M059J (cell line): Measurements from ENCODE around the gene TSSK6. TPM values are rescaled to one million over a fixed set of nuclear protein-coding genes. Genes with fewer than 3 reads are reported as not detected.
"Not testable (repeated sequence)": the region's sequence is repeated elsewhere in the genome, so short reads cannot be mapped to it uniquely, and the experiment has no call there.

Source experiments
- DNase-seq: peaks from one replicate; pipeline ENCODE4 v3.0.0-alpha.2; 2012; ENCODE audit warnings: low read depth
- total RNA-seq: library from RNA; depleted of rRNA; stranded (reverse); fragments of >200 nt; shearing (Covaris generic); gene quantifications from 2 replicates; pipeline ENCODE4 v1.2.3, GENCODE V29; 2014

The TSSK6 gene
- total RNA-seq, 1 experiment from 2014 or later, result 2.1 TPM

DNA sequence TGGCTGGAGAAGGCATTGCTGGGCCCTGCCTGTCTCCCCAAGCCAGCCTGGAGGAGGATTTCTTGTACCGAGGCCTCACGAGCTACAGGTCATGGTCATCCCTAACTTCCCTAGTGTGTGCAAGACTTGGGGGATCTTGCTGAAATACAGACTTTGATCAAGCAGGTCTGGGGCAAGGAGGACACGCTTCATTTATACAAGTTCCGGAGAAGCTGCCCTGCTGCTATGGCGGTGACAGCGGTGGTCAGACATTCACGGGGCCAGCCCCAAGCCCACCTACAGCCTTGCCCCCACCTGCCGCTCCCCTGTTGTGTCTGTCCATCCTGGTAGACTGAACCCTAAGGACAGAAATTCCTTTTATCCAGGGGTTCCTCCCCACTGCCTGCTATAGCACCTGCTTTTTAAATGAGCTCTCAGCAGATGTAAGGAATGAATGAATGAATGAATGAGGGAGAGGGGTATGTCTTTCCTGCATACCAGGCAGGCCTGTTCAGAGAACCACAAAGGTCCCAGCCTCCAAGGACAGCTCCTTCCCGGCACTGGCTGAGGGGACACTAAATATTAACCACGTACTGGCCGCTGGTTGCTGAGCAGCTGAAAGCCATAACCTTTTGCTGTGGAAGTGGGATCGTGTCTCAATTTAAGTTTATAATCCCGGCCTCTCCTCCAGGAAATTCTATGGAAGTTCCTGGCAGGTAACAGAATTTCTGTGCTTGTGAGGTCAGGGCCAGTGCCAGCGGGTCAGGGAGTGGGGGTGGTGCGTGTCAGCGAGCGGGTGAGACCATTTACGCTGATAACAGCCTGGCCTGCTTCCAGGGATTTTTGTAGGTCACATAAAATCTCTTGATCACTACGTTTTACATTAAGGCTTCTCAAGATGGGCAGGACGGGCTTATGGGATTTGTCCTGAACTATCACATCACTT lies 27.1 kb downstream of the TSSK6 start:
- no peak for DNase-seq

DNA sequence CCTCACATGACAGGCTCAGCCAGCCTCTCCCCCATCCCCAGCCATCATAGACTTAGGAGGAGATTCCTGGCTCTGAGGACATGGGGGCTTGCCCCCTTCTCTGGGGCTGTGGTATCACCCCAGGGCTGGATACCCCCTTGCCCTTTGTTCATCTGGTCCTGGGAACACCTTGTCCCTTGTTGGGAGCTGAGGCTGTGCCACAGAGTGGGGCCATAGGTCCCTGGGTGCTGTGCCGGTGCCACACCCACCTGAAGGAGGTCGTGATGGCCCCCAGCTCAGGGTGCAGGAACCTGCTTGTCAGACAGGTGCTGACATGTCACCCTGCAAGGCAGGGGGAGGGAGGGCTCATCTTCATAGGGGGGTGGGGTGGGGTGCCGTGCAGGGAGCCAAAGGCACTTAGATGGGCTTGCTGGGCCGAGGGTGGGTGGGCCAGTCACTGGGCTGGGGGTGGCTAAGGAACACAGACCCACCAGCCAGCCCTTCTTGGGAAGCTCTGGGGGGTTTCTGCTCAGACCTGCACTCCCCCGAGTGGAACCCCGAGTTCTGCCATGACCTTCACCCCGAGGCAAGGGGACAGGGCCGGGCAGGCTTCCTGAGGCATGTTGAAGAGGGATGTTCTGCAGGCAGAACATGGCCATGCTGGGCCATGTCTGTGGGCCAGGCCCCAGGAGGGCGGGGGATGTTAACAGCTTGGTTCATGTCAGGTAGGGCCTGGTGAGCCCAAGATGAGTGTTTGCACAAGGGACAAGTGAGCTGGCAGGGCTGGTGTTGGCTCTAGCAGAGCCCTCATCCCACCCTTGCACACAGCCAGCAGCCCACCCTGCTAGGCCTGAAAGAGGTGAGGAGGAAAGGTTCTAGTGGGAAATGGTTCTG lies 28.0 kb downstream of the TSSK6 start:
- DNase-seq, result no peak

DNA sequence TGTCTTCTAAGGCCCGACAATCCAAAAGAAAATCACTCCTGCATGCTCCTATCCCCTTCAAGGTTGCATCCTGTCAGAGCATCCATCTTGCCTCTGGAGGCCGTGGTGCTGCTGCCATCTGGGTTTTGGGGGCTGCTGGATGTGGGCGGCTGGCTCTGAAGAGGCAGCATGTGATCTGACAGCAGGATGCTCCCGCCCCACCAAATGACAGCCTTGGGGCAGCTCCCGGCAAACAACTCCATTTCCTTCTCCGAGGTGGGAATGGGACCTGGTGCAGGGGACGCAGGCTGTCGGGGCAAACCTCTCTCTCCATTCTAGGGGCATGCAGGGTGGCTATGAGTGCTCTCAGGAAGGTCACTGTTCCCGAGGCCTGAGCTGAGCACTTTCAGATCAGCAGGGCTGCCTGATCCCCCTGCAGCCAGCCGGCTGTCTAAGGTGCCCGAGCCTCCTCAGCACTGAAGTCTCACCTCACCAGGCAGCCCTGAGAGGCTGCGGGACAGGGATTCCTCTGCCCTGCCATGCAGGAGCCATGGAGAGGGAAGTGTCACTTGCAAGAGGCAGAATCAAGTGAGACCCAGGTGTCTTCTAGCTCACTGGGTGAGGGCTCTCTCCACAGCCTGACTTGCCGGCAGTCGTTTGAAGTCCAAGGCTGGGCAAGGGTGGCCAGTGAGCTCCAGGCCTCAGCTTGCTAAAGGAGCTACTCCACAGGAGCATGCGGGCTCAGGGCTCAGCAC lies 28.8 kb downstream of the TSSK6 start:
- DNase-seq, result no peak

DNA sequence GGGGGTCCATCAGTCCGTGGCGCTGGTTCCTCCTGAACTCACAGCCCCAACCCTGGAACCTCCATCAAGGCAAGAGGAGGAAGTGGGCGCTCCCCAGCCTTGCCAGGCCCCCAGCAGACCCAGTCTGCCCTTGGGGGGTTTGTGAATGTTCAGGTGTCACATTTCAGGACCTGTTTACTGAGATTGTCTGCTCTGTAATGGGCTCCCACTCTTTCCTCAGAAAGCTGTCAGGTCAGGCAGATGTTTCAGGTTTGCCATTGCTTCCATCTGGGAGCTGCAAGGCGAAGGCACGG lies 29.4 kb downstream of the TSSK6 start:
- DNase-seq, result no peak

DNA sequence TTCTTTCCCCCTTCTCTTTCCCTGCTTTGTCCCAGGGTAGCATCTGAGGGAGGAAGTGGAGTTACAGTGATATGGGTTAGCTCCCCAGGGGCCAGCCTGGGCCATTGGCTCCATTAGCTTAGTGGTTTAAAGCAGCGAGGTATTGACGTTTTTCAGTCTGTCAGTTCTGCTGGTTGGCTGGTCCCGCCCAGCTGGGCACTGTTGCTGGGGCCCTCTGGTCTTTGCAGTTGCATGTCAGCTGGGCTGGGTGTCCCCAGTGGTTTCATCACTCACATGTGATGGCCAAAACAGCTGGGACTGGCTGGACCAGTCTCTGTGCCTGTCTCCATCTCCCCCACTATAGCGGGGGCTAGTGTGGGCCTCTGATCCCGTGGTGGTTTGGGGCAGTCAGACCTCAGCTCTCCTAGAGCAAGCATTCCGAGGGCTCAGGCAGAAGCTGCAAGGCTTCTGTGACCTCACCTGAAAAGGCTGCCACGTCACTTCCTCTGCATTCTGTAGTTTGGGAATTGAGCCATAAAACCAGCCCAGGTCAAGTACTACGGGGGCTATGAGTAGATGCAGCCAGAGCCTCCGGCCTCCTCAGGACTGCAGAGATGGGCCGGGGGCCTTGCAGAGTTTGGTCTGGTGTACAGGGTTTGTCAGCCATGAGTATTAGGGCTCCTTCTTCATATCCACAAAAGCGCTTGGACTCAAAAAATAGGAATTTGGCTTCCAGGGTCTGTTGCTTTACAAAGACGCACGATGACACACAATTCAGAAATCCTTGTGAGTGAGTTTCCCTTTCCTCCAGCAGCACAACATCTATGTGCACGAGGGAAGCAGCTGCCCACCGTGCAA lies 30.0 kb downstream of the TSSK6 start:
- DNase-seq, result no peak

DNA sequence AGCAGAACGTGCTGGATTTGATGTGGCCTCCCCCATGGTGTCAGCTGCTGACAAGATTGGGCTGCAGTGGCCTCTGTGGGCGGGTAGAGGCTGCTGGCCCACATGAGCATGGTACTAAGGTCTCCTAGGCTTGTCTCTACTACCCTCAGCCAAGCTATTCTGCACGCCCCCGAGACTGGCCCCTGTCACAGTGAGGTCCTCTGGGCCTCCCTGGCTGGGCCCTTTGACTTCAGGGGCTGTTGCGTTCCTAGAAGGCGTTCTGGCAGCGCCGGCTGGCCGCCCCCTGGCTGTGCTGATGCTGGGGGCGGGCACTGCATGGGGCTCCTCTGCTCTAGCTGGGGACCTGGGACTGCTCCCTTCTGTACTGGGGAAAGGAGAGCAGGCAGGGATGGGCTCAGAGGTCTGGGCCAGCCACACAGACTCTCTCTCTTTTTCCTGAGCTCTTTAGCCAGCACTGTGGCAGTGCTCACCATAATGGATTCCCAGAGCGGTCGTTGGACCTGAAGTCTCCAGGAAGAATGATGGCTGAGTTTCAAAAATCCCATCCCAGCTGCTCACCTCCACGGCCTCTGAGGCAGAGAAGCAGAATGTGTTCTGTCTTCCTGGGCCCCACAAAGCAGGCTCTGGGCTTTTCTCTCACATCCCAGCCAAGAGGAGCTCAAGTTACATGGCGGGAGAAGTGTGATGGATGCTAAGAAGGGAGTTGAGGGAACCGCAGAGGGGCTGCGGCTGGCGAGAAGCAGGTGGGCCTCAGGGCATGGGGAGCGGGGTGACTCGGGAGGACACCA lies 32.3 kb downstream of the TSSK6 start:
- DNase-seq, result no peak

DNA sequence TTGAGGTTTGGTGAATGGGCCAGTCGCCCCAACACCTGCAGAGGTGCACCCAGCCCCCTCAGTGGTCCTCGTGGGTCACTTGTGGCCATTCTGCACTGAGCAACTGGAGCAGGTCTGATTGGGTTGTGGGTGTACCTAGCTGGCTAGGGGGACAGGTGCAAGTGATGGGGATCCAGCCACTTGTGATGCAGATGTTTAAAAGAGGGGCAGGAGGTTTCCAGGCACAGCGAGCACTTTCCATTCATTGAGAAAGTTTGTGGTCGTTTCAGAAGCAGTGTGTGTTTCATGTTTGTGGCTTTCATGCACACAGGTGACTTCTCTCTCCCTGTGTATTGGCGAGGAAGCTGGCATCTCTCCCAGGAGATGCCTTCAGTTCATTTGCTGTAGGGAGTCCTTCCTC lies 34.7 kb downstream of the TSSK6 start:
- peak; percentile 34 for DNase-seq

DNA sequence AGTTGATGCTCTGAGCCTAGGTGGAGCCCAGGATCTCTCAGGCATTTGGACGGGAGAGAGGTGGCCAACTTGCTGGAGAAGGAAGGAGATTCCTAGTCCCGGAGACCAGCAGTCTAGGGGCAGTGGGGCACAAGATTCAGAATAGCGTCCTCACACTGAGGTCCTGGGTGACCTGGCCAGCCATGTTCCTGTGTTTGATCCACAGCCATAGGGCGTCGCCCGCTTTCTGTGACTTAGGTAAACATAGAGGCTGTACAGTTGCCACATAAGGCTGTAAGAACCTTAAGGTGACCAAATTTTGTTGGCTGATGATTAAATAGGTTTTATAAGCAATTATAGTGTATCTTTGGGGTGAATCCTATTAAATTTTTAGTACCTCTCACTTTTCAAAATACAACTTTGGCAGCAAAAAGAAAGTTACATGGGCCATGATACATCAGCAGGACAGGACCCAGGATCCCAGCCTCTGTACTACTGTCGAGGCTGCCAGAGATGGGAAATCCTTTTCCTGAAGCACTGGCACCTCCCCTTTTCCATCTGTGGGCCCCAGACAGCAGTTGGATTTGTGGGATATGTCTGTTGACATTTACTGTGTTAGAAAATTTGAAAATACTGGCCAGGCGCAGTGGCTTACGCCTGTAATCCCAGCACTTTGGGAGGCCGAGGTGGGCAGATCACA lies 37.5 kb downstream of the TSSK6 start:
- DNase-seq, result no peak

DNA sequence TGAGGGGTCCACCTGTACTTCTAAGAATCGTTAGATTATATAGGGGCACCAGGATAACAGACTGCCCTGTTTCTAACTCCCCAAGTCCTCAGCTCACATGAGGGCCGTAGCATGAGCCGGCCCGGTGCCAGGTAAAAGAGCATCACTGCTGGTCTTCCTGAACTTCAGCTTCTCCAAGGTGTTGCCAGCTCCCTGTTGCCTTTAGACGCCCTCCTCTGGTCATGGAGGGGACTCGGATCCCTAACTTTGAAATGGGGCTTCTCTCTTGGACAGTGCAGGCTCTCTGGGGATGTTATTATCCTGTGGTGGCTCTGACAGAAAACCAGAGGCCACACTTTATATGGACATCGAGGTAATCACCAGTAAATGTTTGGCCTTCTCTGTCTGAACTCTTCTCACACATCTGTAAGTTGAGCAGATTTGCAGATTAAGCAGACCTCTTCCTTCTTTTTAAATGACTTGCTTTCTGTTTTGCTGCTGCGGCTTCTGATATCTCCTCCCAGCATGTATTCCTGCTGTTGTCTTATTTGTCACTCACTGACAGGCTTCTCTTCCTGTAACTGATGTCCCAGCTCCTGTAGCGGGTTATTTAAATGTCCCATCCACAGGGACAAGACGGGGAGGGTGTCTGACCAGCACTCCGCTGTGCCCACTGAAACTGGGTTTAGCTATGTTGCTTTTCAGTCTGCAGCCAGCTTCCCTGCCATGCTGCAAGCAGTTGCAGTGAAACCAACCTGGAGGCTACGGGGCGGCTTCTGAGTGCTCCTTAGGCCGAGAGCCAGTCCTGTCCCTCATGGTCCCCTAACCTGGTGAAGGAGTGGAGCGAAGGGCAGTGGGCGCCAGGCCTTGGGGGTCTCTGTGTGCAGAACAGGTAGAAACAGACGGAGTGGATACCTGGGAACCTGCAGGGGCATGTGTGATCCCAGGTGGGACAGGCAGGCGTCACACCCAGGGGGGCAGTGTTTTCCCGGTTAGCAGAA lies 39.2 kb downstream of the TSSK6 start:
- no peak for DNase-seq

DNA sequence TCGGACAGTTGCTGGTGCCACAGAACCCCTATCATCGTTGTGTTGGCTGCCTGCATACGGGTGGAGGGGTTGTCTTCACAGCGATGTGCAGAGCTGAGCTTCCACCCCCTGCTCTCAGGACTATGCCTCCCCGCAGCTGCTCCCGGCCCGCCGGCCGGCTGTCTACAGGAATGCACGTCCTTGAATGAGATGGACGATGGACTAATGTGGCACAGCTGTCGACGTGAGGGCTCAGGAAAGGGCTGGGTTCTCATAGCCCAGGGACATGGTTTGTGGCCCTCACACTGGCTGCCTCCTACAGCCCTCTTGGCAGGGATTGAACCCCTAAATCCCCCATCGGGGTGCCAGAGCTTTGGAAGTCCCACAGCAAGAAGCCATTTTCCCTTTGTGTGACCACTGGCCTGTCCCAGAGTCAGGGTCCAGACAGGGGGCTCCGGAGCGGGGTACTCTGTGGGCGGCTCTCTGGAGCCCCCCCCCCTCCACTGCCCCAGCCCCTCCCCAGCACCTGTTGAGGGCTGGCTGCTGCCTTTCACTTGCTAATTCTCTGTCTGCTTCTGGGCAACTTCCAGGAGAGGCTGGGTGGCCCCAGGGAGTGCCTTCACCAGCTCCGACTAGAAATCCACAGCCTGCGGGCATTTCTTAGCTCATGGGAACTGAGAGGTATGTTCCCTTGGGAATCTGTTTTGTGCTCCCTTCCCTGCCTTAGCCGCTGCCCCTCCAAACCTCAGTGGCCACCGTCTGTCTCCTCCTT lies 40.2 kb downstream of the TSSK6 start:
- no peak for DNase-seq

DNA sequence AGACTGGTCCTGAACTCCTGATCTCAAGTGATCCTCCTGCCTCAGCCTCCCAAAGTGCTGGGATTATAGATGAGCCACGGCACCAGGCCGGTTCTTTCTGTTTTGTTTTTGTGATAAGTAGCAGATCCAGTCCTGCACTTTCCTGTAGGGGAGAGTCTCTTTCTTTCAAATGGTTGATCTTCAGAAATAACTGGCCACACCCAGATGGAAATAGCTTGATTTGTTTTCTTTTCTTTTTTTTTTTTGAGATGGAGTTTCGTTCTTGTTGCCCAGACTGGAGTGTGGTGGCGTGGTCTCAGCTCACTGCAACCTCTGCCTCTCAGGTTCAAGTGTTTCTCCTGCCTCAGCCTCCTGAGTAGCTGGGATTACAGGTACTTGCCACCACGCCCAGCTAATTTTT lies 43.2 kb downstream of the TSSK6 start:
- DNase-seq, result not testable (repeated sequence)

DNA sequence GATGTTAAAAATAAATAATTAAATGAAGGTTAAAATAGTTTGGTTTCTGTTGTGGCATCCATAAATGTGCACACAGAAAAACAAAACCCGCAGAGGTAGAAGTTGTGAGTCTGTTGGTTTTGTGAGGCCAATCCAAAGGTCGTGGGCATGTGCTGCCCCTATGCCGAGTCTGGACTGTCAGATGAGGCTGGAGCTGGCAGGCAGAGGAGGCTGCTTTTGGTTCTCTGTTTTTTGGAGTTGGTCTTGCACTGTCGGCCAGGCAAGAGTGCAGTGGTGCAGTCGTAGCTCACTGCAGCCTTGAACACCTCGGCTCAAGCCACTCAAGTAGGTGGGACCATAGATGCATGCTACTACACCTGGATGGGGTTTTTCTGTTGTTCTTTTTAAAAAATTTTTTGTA lies 43.7 kb downstream of the TSSK6 start:
- no peak for DNase-seq

DNA sequence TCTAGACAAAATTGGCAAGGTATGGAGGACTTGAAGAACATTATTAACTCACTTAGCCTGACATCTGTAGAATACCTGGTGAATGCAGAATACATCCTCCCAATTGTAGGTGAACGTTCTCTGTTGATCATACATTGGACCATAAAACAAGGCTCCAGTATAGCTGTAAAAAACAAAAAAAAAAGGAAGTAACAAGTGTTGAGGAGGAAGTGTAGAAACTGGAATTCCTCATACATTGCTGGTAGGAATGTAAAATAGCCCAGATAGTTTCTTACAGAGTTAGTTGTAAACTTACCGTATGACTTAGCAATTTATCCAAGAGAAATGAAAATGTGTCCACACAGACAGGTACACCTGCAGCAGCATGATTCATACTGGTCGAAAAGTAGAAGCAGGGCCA lies 44.8 kb downstream of the TSSK6 start:
- DNase-seq, result no peak

DNA sequence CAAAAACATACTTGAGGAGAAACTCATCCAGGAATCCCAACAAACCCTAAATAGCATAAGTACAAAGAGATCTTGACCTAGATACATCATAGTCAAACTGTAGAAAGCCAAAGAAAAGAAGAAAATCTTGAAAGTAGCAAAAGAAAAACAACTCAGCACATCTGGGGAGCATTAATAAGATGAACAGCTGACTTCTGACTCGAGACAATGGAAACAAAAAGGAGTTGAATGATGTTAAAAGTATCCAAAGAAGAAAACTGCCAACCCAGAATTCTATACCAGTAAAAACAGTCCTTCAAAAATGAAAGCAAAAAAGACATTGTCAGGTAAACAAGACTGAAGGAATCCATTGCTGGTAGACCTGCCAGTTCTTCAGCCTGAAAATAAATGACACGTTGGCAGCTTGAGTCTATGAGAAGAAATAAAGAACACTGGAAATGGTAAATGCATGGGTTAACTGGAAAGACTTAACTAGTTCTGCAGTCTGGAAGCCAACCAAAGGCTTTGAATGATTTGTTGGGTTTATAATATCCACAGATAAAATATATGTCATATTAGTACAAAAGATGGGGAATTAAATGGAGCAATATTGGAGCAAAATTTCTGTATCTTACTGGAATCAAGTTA lies 46.8 kb downstream of the TSSK6 start:
- DNase-seq, result peak; percentile 34

DNA sequence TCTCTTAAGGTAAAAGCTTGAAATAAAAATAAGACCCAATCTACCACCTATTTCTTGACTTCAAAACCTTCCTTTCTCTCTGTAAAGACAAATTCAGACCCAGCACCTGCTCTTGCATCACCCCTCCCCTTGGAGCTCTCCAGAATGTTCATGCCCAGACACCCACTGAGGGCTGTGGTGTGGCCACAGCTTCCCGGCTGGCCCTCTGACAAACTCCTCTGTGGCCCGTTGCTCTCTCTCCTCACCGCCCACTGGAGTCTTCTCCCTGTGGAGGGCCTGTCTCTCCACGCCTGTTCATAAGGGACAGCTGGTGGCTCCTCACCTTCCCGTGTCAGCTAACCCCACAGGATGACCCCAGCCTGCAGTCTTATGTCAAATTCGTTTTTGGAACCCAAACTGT lies 49.1 kb downstream of the TSSK6 start:
- no peak for DNase-seq

DNA sequence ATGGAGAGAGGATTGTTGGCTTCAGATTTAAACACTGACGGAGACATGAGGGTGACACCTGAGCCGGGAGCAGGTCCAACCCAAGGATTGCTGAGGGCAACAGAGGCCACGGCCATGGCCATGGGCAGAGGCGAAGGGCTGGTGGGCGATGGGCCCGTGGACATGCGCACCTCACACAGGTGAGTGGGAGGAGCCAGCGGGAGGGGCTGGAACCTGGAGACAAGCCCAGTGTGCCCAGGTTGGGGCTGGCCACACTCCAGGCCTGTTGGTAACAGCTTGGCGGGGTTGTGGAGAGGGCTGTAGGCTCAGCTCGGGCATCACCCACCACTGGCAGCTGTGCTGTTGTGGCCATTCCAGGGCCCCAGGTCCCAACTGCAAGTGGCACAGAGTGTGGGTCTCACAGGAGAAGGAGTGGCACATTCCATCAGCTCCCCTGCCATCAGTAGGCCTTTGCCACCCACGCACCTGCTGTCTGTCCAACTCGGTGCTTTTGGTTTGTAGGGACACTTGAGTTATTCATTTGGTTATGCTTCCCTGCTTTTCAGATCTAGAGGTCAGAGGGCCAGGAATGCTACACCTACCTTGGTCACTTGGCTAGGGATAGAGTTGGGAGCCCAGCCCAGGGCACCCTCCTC lies 49.8 kb downstream of the TSSK6 start:
- DNase-seq, result no peak
